ENCODE data around the gene MTX1. TPM values are rescaled to one million over a fixed set of nuclear protein-coding genes. Genes with fewer than 3 reads are reported as not detected.
"Not testable (repeated sequence)": the region's sequence is repeated elsewhere in the genome, so short reads cannot be mapped to it uniquely, and the experiment has no call there.

The MTX1 gene, protein sequence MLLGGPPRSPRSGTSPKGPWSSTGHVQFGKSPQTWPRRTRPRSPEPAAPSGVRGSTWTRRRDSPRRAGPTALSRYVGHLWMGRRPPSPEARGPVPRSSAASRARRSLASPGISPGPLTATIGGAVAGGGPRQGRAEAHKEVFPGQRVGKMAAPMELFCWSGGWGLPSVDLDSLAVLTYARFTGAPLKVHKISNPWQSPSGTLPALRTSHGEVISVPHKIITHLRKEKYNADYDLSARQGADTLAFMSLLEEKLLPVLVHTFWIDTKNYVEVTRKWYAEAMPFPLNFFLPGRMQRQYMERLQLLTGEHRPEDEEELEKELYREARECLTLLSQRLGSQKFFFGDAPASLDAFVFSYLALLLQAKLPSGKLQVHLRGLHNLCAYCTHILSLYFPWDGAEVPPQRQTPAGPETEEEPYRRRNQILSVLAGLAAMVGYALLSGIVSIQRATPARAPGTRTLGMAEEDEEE
- total RNA-seq, result 10 to 100 TPM; 19.7 to 25.5 TPM
- long read RNA-seq, transcript MTX1-202 (8 exons, 1,632 nt), result major isoform, 7 of 11 reads
- long read RNA-seq, partial matches to known transcripts, result 1 of 11 reads
- long read RNA-seq, other reads (novel, unspliced or antisense), result 1 of 11 reads

GRCh38 chr1:155208541-155209311 lies at the start of gene MTX1:
Gene MTX1, plus strand, starts transcription at chr1:155208695. Its CDS starts 110 bp downstream, at chr1:155208805.
- intact Hi-C loops (cut with DNase I), result no loop called here
- DNase-seq, result peak; percentile 95
- ATAC-seq, result peak; percentile 89

- DNase-seq (no peak), ATAC-seq (no peak)
- intact Hi-C loops (cut with DNase I), result no loop called here
These were observed 49.5 kb upstream of the MTX1 start for GRCh38 chr1:155158991-155159390.

- DNase-seq (no peak), ATAC-seq (no peak)
- intact Hi-C loops (cut with DNase I), result no loop called here
These were observed 48.4 kb upstream of the MTX1 start for GRCh38 chr1:155160128-155160527.

DNA sequence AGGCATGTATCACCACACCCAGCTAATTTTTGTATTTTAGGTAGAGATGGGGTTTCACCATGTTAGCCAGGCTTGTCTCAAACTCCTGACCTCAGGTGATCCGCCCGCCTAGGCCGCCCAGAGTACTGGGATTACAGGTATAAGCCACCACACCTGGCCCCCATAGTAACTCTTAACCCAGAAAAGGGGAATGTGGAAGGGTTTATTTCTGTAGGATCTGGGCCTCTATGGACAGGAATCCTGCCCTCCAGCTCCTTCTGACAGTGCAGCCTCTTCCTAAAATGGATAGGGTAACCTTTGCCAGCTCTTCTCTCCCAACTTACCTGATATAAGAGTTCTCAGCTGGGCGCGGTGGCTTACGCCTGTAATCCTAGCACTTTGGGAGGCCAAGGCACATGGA lies 45.9 kb upstream of the MTX1 start:
- intact Hi-C loops (cut with DNase I); ATAC-seq; DNase-seq: not testable (repeated sequence)

DNA sequence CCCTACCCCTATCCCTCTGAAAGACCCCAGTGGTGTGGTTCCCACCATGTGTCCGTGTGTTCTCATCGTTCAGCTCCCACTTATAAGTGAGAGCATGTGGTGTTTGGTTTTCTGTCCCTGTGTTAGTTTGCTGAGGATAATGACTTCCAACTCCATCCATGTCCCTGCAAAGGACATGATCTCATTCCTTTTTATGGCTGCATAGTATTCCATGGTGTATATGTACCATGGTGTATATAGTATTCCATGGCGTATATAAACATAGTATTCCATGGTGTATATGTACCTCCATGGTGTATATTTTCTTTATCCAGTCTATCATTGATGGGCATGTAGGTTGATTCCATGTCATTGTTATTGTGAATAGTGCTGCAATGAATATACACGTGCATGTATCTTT lies 44.7 kb upstream of the MTX1 start:
- DNase-seq; intact Hi-C loops (cut with DNase I); ATAC-seq: not testable (repeated sequence)

DNA sequence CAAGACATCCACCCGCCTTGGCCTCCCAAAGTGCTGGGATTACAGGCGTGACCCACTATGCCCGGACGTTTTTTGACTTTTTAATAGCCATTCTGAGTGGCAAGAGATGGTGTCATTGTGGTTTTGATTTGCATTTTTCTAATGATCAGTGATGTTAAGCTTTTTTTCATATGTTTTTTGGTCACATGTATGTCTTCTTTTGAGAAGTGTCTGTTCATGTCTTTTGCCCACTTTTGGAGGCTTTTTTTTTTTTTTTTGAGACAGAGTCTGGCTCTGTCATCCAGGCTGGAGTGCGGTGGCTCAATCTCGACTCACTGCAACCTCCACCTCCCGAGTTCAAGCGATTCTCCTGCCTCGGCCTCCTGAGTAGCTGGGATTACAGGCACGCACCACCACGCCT lies 43.9 kb upstream of the MTX1 start:
- ATAC-seq; intact Hi-C loops (cut with DNase I); DNase-seq: not testable (repeated sequence)

- ATAC-seq (no peak), DNase-seq (no peak)
- intact Hi-C loops (cut with DNase I), result loop anchor here in 1 of 2 donors (2.0 kb wide), 1 partner anchor 73 kb away; no protein-coding TSS in a partner anchor
These were observed 42.4 kb upstream of the MTX1 start for GRCh38 chr1:155166051-155166470.

- ATAC-seq, result peak; percentile 64 to 71
These were observed 41.9 kb upstream of the MTX1 start for GRCh38 chr1:155166471-155167165.

DNA sequence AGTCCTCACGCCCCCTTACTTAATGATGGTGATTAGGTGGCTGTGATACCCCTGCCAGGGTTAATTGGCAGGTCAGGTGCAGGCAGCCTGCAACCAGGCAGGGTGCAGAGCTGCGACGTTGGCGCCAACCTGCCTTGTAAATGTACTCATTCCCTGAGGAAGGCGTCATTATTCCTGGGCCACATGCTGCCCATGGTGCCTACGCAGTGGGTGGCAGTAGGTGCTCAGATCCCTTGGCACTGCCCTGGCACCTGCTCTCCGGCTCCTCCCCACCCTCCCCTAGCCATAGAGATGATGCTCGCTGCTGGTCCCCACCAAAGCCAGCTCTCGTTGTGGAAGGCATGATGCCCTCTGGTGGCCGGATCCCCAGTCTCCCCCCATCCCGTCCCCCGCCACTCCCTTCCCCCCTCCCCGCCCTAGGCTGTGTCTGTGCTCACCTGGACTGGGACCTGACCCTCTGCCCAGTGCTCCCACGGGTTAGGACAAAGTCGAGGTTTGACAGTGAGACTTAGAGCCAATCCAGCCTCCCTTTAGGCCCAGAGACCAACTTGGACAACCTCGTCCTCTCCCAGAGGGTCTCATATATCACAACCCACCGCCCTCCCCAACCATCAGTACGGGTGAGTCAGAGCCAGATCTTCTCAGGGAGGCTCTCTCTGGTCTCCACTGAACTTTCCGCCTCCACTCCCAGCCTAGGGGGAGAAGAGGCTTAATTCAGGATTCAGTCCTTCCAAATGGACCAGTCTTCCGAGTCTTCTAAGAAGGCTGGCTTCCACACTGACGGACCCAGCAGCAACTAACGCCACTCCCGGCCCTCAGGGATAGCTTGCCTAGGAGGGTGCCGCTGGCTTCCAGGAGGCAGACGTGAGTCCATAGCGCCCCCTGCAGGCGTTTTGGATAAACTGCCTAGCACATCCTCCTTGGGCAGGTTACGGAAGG lies 41.1 kb upstream of the MTX1 start:
- intact Hi-C loops (cut with DNase I), result loop anchor here (1.0 to 2.0 kb wide), 2 partner anchors 75 to 76 kb away; no protein-coding TSS in a partner anchor

More at GRCh38 chr1:155166471-155167165, 41.9 kb upstream of the MTX1 start:
- peak; percentile 84 for DNase-seq
- intact Hi-C loops (cut with DNase I), result loop anchor here (1.0 to 2.0 kb wide), 2 partner anchors 74 to 75 kb away; no protein-coding TSS in a partner anchor

GRCh38 chr1:155168105-155168445 lies 40.4 kb upstream of the MTX1 start:
- DNase-seq; intact Hi-C loops (cut with DNase I); ATAC-seq: not testable (repeated sequence)

More for the DNA sequence above, 41.1 kb upstream of the MTX1 start:
- DNase-seq, result peak; percentile 93
- ATAC-seq, result peak; percentile 75 to 83

DNA sequence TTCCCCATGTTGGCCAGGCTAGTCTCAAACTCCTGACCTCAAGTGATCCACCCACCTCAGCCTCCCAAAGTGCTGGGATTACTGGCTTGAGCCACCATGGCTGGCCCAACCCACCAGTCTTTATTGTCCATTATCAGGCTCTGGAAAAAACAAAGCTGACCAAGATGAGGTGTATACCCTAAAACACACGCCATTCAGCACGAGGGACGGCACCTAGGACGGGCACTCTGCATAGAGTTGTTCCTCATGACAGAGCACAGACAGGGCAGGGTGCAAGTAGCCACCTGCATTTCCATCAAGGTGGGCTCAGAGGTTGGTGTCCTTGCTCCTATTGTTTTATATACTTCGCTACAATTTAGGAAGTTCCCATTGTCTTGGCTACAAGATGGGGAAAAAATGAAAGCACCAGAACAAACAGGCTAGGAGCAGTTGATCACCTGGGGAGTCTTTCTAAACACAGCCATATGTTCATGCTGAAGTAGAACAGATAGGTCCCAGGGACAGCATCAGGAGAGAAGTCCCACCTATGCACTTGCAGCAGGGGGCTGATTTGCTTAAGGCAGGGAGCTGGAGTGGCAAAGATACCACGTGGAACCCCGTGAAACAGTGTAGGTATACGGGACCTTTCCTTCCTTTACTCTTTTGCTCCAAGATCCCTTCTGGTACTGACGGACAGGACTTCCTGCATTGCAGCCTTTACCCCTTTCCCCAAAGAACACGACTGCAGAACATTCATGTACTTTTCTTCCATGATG lies 39.9 kb upstream of the MTX1 start:
- ATAC-seq (no peak), DNase-seq (no peak)
- intact Hi-C loops (cut with DNase I), result no loop called here

- no peak for ATAC-seq
- intact Hi-C loops (cut with DNase I), result no loop called here
These were observed 39.0 kb upstream of the MTX1 start for GRCh38 chr1:155169541-155169940.

GRCh38 chr1:155170101-155170785 lies 38.3 kb upstream of the MTX1 start:
- intact Hi-C loops (cut with DNase I), result no loop called here
- DNase-seq (no peak), ATAC-seq (no peak)

More at GRCh38 chr1:155169541-155169940, 39.0 kb upstream of the MTX1 start:
- no peak for DNase-seq

GRCh38 chr1:155170806-155171205 lies 37.7 kb upstream of the MTX1 start:
- no peak for ATAC-seq
- intact Hi-C loops (cut with DNase I), result no loop called here
- no peak for DNase-seq

DNA sequence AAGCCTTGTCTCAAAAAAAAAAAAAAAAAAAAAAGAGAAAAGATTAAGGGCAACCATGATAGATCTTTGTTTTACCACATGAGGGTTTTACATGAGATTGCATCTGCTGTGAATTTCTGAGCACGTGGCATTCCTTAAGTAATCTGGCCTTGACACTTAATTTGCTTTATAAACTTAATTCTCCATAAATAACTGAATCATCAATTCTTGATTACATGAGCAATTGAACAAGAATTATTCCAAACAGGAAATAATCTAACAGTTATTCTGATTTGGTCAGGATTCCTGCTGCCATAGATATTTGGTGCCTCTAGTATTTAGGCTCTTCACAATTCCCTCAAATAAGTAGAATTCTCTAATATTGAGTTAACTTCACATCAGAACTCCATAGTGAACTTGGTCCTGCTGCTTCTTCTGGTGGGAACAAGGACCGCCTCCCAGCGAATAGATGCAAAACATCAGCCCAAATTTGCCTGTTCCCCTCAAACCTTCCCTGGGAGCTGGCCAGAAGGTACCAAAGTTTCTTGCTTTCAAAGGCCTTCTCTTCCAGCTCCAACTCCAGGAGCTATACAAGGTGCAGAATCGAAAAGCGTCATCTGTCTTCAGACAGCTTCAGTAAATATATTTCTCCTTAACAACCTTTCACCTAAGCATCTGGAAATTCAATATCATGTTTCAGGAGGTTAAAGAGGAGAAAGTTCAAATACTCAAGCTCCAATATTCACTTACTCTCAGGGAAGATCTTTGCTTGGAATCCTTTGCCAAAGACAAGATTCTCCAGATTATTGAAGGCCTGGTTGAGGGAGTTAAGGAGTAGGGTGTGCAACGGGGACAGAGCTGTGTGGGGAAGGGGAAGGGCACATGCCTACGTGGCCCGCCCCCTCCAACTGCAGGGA lies 36.4 kb upstream of the MTX1 start:
- no peak for DNase-seq
- intact Hi-C loops (cut with DNase I), result no loop called here
- ATAC-seq, result peak in 1 of 2 donors; percentile 30

Measured in left cardiac atrium (tissue), 4 donors.